Measurements from ENCODE around the gene AJUBA.

DNA sequence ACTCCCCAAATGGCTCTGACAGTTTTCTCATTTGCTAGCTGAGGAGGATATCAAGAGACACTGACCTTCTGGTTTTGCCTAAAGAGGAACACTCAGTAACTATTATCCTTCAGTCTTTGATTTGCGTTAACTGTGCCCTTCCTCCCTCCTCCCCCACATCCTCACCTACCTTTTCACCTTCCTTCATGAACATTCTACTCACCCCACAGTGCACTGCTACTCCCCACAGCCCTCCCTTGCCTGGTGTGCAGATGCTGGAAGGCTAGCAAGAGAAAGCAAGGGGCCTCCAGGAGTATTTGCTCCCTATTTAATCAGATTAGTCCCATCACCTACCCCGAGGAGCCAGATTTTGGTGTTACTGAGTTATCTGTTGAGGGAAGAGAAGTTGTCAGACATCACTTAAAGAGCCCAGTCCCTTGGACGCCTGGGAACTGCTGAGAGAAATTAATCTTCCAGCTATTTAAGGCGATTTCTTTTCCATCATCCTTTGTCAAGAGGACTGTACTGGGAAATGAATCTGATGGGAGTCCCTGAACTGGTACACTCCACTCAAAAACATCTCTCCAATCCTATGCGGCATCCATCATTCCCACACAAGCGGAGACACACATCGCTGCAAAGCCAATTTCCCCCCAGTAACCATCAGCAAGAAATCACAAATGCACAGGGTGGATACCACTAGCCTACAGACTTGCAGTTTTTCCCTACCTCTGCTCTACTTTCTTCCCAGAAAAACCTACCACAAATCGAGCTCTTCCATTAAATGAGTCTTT, 40.9 kb upstream of the AJUBA start:
- TF ChIP-seq POLR2A (IDR thresholded peaks at IDR 0.05; ENCODE audit: low read length) (no peak), GATA1 (IDR thresholded peaks at IDR 0.05; ENCODE audit: low read depth, low read length) (no peak)

All from erythroblast (primary cell).